Fibroblast of pulmonary artery (primary cell): ENCODE measurements around the gene C1orf146.
"Not testable (repeated sequence)": the region's sequence is repeated elsewhere in the genome, so short reads cannot be mapped to it uniquely, and the experiment has no call there.

Source experiments
- DNase-seq: peaks from one replicate; pipeline ENCODE4 v3.0.0-alpha.2; 2010; ENCODE audit warnings: low read depth
- H3K4me3 ChIP-seq: replicated peaks from 2 replicates; pipeline ENCODE4 v1.5.1; 2011; ENCODE audit warnings: low read depth, mild to moderate bottlenecking, control low read depth, low read length, moderate library complexity
- CTCF ChIP-seq: IDR thresholded peaks from 2 replicates; pipeline ENCODE4 v1.5.1; 2011; ENCODE audit warnings: mild to moderate bottlenecking, control low read depth, low read length, inconsistent platforms; ENCODE audit errors: missing control alignments

The C1orf146 gene

GRCh38 chr1:92218559-92218958 lies 844 bp downstream of the C1orf146 start:
- no peak for DNase-seq
- no peak for TF ChIP-seq CTCF
- no peak overlapping the region for H3K4me3 ChIP-seq

GRCh38 chr1:92219028-92219427 lies 1.3 kb downstream of the C1orf146 start:
- no peak overlapping the region for H3K4me3 ChIP-seq
- TF ChIP-seq CTCF = no peak
- no peak for DNase-seq

GRCh38 chr1:92228401-92228800 lies 10.7 kb downstream of the C1orf146 start:
- DNase-seq = no peak
- no peak for TF ChIP-seq CTCF
- H3K4me3 ChIP-seq = no peak overlapping the region

- no peak for TF ChIP-seq CTCF
- H3K4me3 ChIP-seq = no peak overlapping the region
- no peak for DNase-seq
Observed at GRCh38 chr1:92230736-92231135, 13.0 kb downstream of the C1orf146 start.

GRCh38 chr1:92240034-92240433 lies 22.3 kb downstream of the C1orf146 start:
- DNase-seq = no peak
- H3K4me3 ChIP-seq = no peak overlapping the region

GRCh38 chr1:92244376-92244775 lies 26.7 kb downstream of the C1orf146 start:
- TF ChIP-seq CTCF = no peak
- DNase-seq = peak; percentile 4
- H3K4me3 ChIP-seq = no peak overlapping the region

More at GRCh38 chr1:92240034-92240433, 22.3 kb downstream of the C1orf146 start:
- TF ChIP-seq CTCF = no peak

- DNase-seq, H3K4me3 ChIP-seq: not testable (repeated sequence)
Observed at GRCh38 chr1:92254714-92255113, 37.0 kb downstream of the C1orf146 start.
